Skeletal muscle cell (primary cell): ENCODE data around the gene ARHGAP10.
A peak's percentile ranks its signal among the peaks of the same experiment; 100 is the strongest.
"Not testable (repeated sequence)": the region's sequence is repeated elsewhere in the genome, so short reads cannot be mapped to it uniquely, and the experiment has no call there.

Experiments
- DNase-seq: peaks from one replicate; pipeline ENCODE4 v3.0.0-alpha.2; 2010; ENCODE audit warnings: low read depth
- H3K4me3 ChIP-seq: 2 replicates; pipeline ENCODE4 v1.5.1; 2011; ENCODE audit warnings: low read depth, mild to moderate bottlenecking, control low read depth, low read length, moderate library complexity

Gene ARHGAP10

GRCh38 chr4:147788791-147789190 lies 56.9 kb downstream of the ARHGAP10 start:
- no peak for DNase-seq
- H3K4me3 ChIP-seq: no peak overlapping the region

- H3K4me3 ChIP-seq: no peak overlapping the region
- no peak for DNase-seq
Observed at GRCh38 chr4:147789596-147789995, 57.7 kb downstream of the ARHGAP10 start.

- no peak overlapping the region for H3K4me3 ChIP-seq
- no peak for DNase-seq
Observed at GRCh38 chr4:147790412-147790811, 58.5 kb downstream of the ARHGAP10 start.

- no peak for DNase-seq
- no peak overlapping the region for H3K4me3 ChIP-seq
Observed at GRCh38 chr4:147791341-147791740, 59.5 kb downstream of the ARHGAP10 start.

- DNase-seq: peak; percentile 63
- no peak overlapping the region for H3K4me3 ChIP-seq
Observed at GRCh38 chr4:147791865-147792264, 60.0 kb downstream of the ARHGAP10 start.

- no peak for DNase-seq
- H3K4me3 ChIP-seq: no peak overlapping the region
Observed at GRCh38 chr4:147793569-147794313, 61.9 kb downstream of the ARHGAP10 start.

GRCh38 chr4:147794314-147794680 lies 62.4 kb downstream of the ARHGAP10 start:
- no peak for DNase-seq
- H3K4me3 ChIP-seq: no peak overlapping the region

GRCh38 chr4:147794787-147795413 lies 63.0 kb downstream of the ARHGAP10 start:
- DNase-seq: no peak
- no peak overlapping the region for H3K4me3 ChIP-seq

GRCh38 chr4:147799057-147799456 lies 67.2 kb downstream of the ARHGAP10 start:
- DNase-seq, H3K4me3 ChIP-seq: not testable (repeated sequence)

GRCh38 chr4:147799986-147800555 lies 68.2 kb downstream of the ARHGAP10 start:
- H3K4me3 ChIP-seq: no peak overlapping the region
- no peak for DNase-seq

GRCh38 chr4:147801820-147802219 lies 69.9 kb downstream of the ARHGAP10 start:
- H3K4me3 ChIP-seq: no peak overlapping the region
- DNase-seq: no peak

- DNase-seq: no peak
- no peak overlapping the region for H3K4me3 ChIP-seq
Observed at GRCh38 chr4:147802346-147802745, 70.5 kb downstream of the ARHGAP10 start.

GRCh38 chr4:147805946-147806345 lies 74.1 kb downstream of the ARHGAP10 start:
- DNase-seq: no peak
- H3K4me3 ChIP-seq: no peak overlapping the region

GRCh38 chr4:147808447-147808846 lies 76.6 kb downstream of the ARHGAP10 start:
- H3K4me3 ChIP-seq: no peak overlapping the region
- DNase-seq: no peak

GRCh38 chr4:147809211-147809610 lies 77.3 kb downstream of the ARHGAP10 start:
- H3K4me3 ChIP-seq: no peak overlapping the region
- no peak for DNase-seq

GRCh38 chr4:147811878-147812277 lies 80.0 kb downstream of the ARHGAP10 start:
- DNase-seq: no peak
- H3K4me3 ChIP-seq: no peak overlapping the region

GRCh38 chr4:147813109-147813773 lies 81.4 kb downstream of the ARHGAP10 start:
- DNase-seq: no peak
- no peak overlapping the region for H3K4me3 ChIP-seq

GRCh38 chr4:147813973-147814372 lies 82.1 kb downstream of the ARHGAP10 start:
- no peak for DNase-seq
- no peak overlapping the region for H3K4me3 ChIP-seq

- no peak for DNase-seq
- no peak overlapping the region for H3K4me3 ChIP-seq
Observed at GRCh38 chr4:147814376-147814775, 82.5 kb downstream of the ARHGAP10 start.

GRCh38 chr4:147815741-147816140 lies 83.9 kb downstream of the ARHGAP10 start:
- DNase-seq: no peak
- H3K4me3 ChIP-seq: no peak overlapping the region
